GM12878 (cell line): ENCODE data around the gene PFN3.

Source experiments
- CHD2 ChIP-seq: IDR thresholded peaks from 2 replicates; pipeline ENCODE4 v1.6.1; 2011; ENCODE audit warnings: low read depth, low read length, improper control_type of control experiment, borderline replicate concordance
- JUNB ChIP-seq: IDR thresholded peaks from 2 replicates; pipeline ENCODE4 v1.6.1; 2016; ENCODE audit warnings: antibody characterized with exemption, mild to moderate bottlenecking
- NFIC ChIP-seq: IDR thresholded peaks from 2 replicates; pipeline ENCODE4 v1.6.1; 2012; ENCODE audit warnings: low read depth, mild to moderate bottlenecking, inconsistent platforms, low read length, moderate library complexity
- TCF3 ChIP-seq: IDR thresholded peaks from 2 replicates; pipeline ENCODE4 v1.6.1; 2012; ENCODE audit warnings: low read depth, mild to moderate bottlenecking, low read length, borderline replicate concordance; ENCODE audit not compliant: insufficient read depth
- TF ChIP-seq, protein P1 (sequence below), 3 experiments: IDR thresholded peaks in 2 of 3; conservative IDR thresholded peaks in 1 of 3; 2 replicates each; pipeline ENCODE4 v1.5.1; 2011; ENCODE audit warnings: low read depth in 3 of 3, low read length in 3 of 3, mild to moderate bottlenecking in 3 of 3, control low read depth in 2 of 3, moderate library complexity in 2 of 3, inconsistent platforms in 1 of 3, mixed read lengths in 1 of 3; ENCODE audit not compliant: control insufficient read depth in 2 of 3, insufficient read depth in 1 of 3; ENCODE audit errors: extremely low read depth in 1 of 3

DNA sequence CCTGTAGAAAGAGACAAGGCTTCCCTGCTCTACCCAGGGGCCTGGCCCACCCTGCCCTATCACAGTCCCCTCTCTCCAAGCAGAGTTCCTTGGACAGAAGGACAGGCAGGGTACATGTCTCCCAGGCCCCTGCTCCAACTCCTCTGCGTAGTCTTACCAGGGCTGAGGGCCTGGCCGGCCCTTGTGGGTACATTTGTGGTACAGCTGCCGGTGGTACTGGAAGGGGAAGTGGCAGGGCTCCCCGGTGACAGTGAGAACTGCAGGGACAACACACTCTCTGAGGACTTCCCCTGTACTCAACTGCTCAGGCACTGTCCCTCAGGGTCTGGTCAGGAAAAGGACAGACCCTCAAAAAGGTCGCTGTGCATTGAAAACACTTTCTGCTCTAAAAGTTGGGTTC lies 5.3 kb upstream of the PFN3 start:
- TF ChIP-seq TCF3: no peak
- TF ChIP-seq JUNB: no peak
- no peak for TF ChIP-seq CHD2
- TF ChIP-seq, protein P1, sequence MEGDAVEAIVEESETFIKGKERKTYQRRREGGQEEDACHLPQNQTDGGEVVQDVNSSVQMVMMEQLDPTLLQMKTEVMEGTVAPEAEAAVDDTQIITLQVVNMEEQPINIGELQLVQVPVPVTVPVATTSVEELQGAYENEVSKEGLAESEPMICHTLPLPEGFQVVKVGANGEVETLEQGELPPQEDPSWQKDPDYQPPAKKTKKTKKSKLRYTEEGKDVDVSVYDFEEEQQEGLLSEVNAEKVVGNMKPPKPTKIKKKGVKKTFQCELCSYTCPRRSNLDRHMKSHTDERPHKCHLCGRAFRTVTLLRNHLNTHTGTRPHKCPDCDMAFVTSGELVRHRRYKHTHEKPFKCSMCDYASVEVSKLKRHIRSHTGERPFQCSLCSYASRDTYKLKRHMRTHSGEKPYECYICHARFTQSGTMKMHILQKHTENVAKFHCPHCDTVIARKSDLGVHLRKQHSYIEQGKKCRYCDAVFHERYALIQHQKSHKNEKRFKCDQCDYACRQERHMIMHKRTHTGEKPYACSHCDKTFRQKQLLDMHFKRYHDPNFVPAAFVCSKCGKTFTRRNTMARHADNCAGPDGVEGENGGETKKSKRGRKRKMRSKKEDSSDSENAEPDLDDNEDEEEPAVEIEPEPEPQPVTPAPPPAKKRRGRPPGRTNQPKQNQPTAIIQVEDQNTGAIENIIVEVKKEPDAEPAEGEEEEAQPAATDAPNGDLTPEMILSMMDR (IDR thresholded peaks at IDR 0.05 in 2 of 3, conservative IDR thresholded peaks at IDR 0.05 in 1 of 3; ENCODE audit: control insufficient read depth in 2 of 3, extremely low read depth in 1 of 3, insufficient read depth in 1 of 3, low read depth in 3 of 3, low read length in 3 of 3): no peak; a peak in 1 of 6 replicates
- TF ChIP-seq NFIC: no peak
